ENCODE data around the gene SP9. TPM values are rescaled to one million over a fixed set of nuclear protein-coding genes. Genes with fewer than 3 reads are reported as not detected.

SP9 gene
- total RNA-seq, 2 experiments from 2014 or later = not detected

DNA sequence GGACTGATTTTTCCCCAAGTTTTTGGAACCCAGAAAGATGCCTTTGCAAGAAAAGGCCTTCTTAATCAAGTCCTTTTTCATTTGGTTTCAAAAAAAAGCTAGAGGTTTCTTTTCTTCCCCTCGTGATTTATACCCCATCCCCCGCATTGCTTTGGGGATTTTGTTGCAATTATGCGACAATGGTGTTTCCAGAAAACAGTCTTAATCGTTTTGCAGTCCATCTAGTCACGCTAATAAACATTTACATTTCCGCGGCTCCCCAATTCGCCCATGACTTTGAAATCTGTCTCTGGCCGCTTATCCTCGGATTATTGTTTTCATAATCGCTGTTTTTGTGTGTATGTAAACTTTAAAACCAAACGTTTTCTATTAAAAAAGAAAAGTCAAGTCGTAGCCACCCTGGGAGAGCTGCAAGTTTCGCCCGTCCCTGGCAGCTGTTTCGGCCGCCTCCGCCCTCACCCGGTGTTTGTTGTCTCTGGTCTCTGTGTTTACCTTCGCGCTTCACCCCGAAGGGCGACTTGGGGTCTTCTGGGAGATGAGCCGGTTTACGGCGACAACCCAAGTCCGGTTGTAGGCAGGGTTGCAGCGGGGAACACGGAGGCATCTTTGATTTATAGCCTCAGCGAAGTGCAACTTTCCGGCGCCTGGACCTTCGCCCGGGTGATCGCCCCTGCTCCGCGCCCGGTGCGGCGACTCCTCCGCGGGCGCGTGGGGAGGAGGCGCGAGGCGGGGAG, 667 bp downstream of the SP9 start:
- Histone ChIP-seq H3K4me1 (ENCODE audit: insufficient read depth, low read length, poor library complexity, severe bottlenecking) (peaks cover 7% of the 10 kb centered on the region), H3K79me2 (ENCODE audit: insufficient read depth, low read depth, low read length) (no peaks in the 10 kb centered on the region), H3K9me3 (ENCODE audit: low read length) (no peaks in the 10 kb centered on the region), H3K27ac (ENCODE audit: low read depth, low read length, poor library complexity, severe bottlenecking) (no peak overlapping the region), H4K20me1 (ENCODE audit: insufficient read depth, low read length) (no peaks in the 10 kb centered on the region), H2AFZ (ENCODE audit: low read length) (no peak overlapping the region), H3K9me2 (ENCODE audit: insufficient read depth, low read length) (no peaks in the 10 kb centered on the region), H3K4me3 (ENCODE audit: low read depth, low read length, poor library complexity, severe bottlenecking) (no peak overlapping the region), H3K4me2 (ENCODE audit: low read length) (peak overlapping the region; percentile 27; the same call in 1 of the 2 replicates), H3K36me3 (ENCODE audit: insufficient read depth, low read length) (no peaks in the 10 kb centered on the region)
- peak; percentile 84; the same call in 1 of the 2 replicates for TF ChIP-seq EZH2phosphoT487 (IDR thresholded peaks at IDR 0.05; ENCODE audit: borderline replicate concordance, low read depth, low read length)
- TF ChIP-seq, protein P1, sequence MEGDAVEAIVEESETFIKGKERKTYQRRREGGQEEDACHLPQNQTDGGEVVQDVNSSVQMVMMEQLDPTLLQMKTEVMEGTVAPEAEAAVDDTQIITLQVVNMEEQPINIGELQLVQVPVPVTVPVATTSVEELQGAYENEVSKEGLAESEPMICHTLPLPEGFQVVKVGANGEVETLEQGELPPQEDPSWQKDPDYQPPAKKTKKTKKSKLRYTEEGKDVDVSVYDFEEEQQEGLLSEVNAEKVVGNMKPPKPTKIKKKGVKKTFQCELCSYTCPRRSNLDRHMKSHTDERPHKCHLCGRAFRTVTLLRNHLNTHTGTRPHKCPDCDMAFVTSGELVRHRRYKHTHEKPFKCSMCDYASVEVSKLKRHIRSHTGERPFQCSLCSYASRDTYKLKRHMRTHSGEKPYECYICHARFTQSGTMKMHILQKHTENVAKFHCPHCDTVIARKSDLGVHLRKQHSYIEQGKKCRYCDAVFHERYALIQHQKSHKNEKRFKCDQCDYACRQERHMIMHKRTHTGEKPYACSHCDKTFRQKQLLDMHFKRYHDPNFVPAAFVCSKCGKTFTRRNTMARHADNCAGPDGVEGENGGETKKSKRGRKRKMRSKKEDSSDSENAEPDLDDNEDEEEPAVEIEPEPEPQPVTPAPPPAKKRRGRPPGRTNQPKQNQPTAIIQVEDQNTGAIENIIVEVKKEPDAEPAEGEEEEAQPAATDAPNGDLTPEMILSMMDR (conservative IDR thresholded peaks at IDR 0.05; ENCODE audit: low read length) = no peak
- intact Hi-C loops (cut with micrococcal nuclease; ENCODE audit: unreplicated experiment) = loop anchor here (5.0 kb wide), 1 partner anchor 588 kb away; no protein-coding TSS in a partner anchor
- BruUV-seq (replicated peaks) = no TSS peak
- ChIA-PET CTCF (ENCODE audit: unreplicated experiment) (no interaction called here), POLR2A (interaction anchor here (0.7 to 1.2 kb wide), 2 partner anchors 15 to 283 kb away, joined by 3 read pairs; no protein-coding TSS in a partner anchor)
- no peak for DNase-seq (ENCODE audit: low spot score)

DNA sequence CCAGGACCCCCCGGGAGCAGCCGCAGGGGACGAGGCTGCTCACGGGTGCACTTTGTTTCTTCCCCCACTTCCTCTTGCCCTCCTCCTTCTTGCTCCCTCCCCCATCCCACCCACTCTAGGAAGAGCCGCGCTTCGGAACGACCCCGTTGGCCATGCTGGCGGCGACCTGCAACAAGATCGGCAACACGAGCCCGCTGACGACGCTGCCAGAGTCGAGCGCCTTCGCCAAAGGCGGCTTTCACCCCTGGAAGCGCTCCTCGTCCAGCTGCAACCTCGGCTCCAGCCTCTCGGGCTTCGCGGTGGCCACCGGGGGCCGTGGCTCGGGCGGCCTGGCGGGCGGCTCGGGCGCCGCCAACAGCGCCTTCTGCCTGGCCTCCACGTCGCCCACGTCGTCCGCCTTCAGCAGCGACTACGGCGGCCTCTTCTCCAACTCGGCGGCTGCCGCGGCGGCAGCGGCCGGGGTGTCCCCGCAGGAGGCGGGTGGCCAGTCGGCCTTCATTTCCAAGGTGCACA, 1.3 kb downstream of the SP9 start:
- Histone ChIP-seq H3K9me3 (ENCODE audit: low read length) (no peaks in the 10 kb centered on the region), H3K27ac (ENCODE audit: low read depth, low read length, poor library complexity, severe bottlenecking) (no peak overlapping the region), H3K36me3 (ENCODE audit: insufficient read depth, low read length) (no peaks in the 10 kb centered on the region), H2AFZ (ENCODE audit: low read length) (no peak overlapping the region), H3K4me3 (ENCODE audit: low read depth, low read length, poor library complexity, severe bottlenecking) (peak overlapping the region; percentile 60), H3K9me2 (ENCODE audit: insufficient read depth, low read length) (no peaks in the 10 kb centered on the region), H3K4me2 (ENCODE audit: low read length) (peak overlapping the region; percentile 71; the same call in 1 of the 2 replicates), H3K79me2 (ENCODE audit: insufficient read depth, low read depth, low read length) (no peaks in the 10 kb centered on the region), H4K20me1 (ENCODE audit: insufficient read depth, low read length) (no peaks in the 10 kb centered on the region), H3K4me1 (ENCODE audit: insufficient read depth, low read length, poor library complexity, severe bottlenecking) (peaks cover 7% of the 10 kb centered on the region)
- TF ChIP-seq, protein P1 (conservative IDR thresholded peaks at IDR 0.05; ENCODE audit: low read length) = no peak
- TF ChIP-seq EZH2phosphoT487 (IDR thresholded peaks at IDR 0.05; ENCODE audit: borderline replicate concordance, low read depth, low read length) = no peak
- DNase-seq (ENCODE audit: low spot score) = no peak
- BruUV-seq (replicated peaks) = no TSS peak
- CTCF ChIA-PET (ENCODE audit: unreplicated experiment) = interaction anchor here (0.6 kb wide), 1 partner anchor 119 kb away, joined by 3 read pairs; no protein-coding TSS in a partner anchor
- POLR2A ChIA-PET = interaction anchor here (0.7 to 1.2 kb wide), 3 partner anchors 14 to 966 kb away, joined by 3 to 8 read pairs (median 3); no protein-coding TSS in a partner anchor
- intact Hi-C loops (cut with micrococcal nuclease; ENCODE audit: unreplicated experiment) = loop anchor here (5.0 kb wide), 1 partner anchor 589 kb away; no protein-coding TSS in a partner anchor

Measured in OCI-LY7 (cell line).